BLaER1 (cell line): ENCODE results near the gene ARID3A.
"Not testable (repeated sequence)": the region's sequence is repeated elsewhere in the genome, so short reads cannot be mapped to it uniquely, and the experiment has no call there.

Source experiments
- H3K27ac ChIP-seq: shearing (Covaris generic); formaldehyde crosslinking; 2 replicates; pipeline ENCODE4 v1.8.1; 2022
- H3K27me3 ChIP-seq: shearing (Covaris generic); formaldehyde crosslinking; 2 replicates; pipeline ENCODE4 v1.8.1; 2022
- H3K36me3 ChIP-seq: shearing (Covaris generic); formaldehyde crosslinking; 2 replicates; pipeline ENCODE4 v1.8.1; 2022
- H3K4me1 ChIP-seq: shearing (Covaris generic); formaldehyde crosslinking; 2 replicates; pipeline ENCODE4 v1.8.1; 2022
- H3K4me2 ChIP-seq: shearing (Covaris generic); formaldehyde crosslinking; 2 replicates; pipeline ENCODE4 v1.8.1; 2022
- H3K4me3 ChIP-seq: shearing (Covaris generic); formaldehyde crosslinking; 2 replicates; pipeline ENCODE4 v1.8.1; 2022
- H3K9ac ChIP-seq: shearing (Covaris generic); formaldehyde crosslinking; 2 replicates; pipeline ENCODE4 v1.8.1; 2022
- H3K9me3 ChIP-seq: shearing (Covaris generic); formaldehyde crosslinking; 2 replicates; pipeline ENCODE4 v1.8.1; 2022
- H4K20me1 ChIP-seq: shearing (Covaris generic); formaldehyde crosslinking; 2 replicates; pipeline ENCODE4 v1.8.1; 2022
- Cebpa-rat ChIP-seq: shearing (Covaris generic); IDR thresholded peaks from 2 replicates; pipeline ENCODE4 v1.8.1; 2022

Gene ARID3A

GRCh38 chr19:1018932-1019615 is 93.2 kb downstream of the ARID3A start:
- H4K20me1 ChIP-seq: peaks cover 68% of the 10 kb centered on the region
- H3K9me3 ChIP-seq: no peaks in the 10 kb centered on the region
- H3K9ac ChIP-seq: peak overlapping the region; percentile 99
- peaks cover 55% of the 10 kb centered on the region for H3K4me1 ChIP-seq
- peaks cover 49% of the 10 kb centered on the region for H3K36me3 ChIP-seq
- TF ChIP-seq Cebpa-rat: no peak
- H3K4me3 ChIP-seq: peak overlapping the region; percentile 99
- H3K4me2 ChIP-seq: peak overlapping the region; percentile 99
- H3K27ac ChIP-seq: peak overlapping the region; percentile 98
- H3K27me3 ChIP-seq: no peaks in the 10 kb centered on the region

DNA sequence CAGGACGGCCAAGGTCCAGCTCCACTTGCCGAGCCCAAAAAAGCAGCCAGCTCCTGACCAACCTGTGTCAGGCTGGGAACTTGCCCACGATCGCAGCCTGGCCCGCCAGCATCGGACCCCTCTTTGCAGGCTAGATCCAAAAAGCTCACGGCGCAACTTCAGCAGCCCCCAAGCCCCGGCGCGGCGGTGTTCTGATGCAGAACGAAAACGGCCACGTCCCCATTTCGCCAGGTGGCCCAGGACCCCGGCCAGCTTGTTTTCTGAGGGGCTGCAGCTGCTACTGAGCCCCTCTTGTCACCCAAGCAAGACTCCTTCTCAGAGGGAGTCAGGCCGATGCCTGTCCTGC is 93.8 kb downstream of the ARID3A start:
- Histone ChIP-seq H3K36me3 (peaks cover 43% of the 10 kb centered on the region), H3K4me3 (peak overlapping the region; percentile 99), H3K27me3 (no peaks in the 10 kb centered on the region), H3K4me1 (peaks cover 55% of the 10 kb centered on the region), H3K4me2 (peak overlapping the region; percentile 99), H3K9me3 (no peaks in the 10 kb centered on the region), H4K20me1 (peaks cover 63% of the 10 kb centered on the region), H3K27ac (peak overlapping the region; percentile 98), H3K9ac (peak overlapping the region; percentile 99)
- no peak for TF ChIP-seq Cebpa-rat

- Histone ChIP-seq H3K4me1 (peaks cover 55% of the 10 kb centered on the region), H3K4me3 (peak overlapping the region; percentile 99), H3K4me2 (peak overlapping the region; percentile 99), H3K27ac (peak overlapping the region; percentile 98), H4K20me1 (peaks cover 56% of the 10 kb centered on the region), H3K9me3 (no peaks in the 10 kb centered on the region), H3K36me3 (peaks cover 37% of the 10 kb centered on the region), H3K9ac (peak overlapping the region; percentile 99), H3K27me3 (no peaks in the 10 kb centered on the region)
- no peak for TF ChIP-seq Cebpa-rat
These were observed 94.4 kb downstream of the ARID3A start for GRCh38 chr19:1019980-1020867.

GRCh38 chr19:1020868-1021425 is 95.1 kb downstream of the ARID3A start, which contains the start of gene TMEM259:
Gene TMEM259 (minus strand): TSS chr19:1021123. CDS start chr19:1020996, 127 bp downstream.
- Histone ChIP-seq H3K36me3 (peaks cover 31% of the 10 kb centered on the region), H3K4me1 (peaks cover 58% of the 10 kb centered on the region), H3K27ac (peak within 1 kb of the TSS; percentile 98), H3K4me2 (peak within 1 kb of the TSS; percentile 99), H3K27me3 (peaks cover 2% of the 10 kb centered on the region), H3K9me3 (no peaks in the 10 kb centered on the region), H4K20me1 (peaks cover 49% of the 10 kb centered on the region), H3K9ac (peak within 1 kb of the TSS; percentile 99), H3K4me3 (peak within 1 kb of the TSS; percentile 99)
- TF ChIP-seq Cebpa-rat: no peak

GRCh38 chr19:1023883-1024188 is 98.0 kb downstream of the ARID3A start:
- not testable (repeated sequence) for H3K36me3 ChIP-seq, H3K4me2 ChIP-seq, H3K4me3 ChIP-seq, H3K27ac ChIP-seq, H3K9me3 ChIP-seq, H3K9ac ChIP-seq
- peaks cover 31% of the 10 kb centered on the region for H3K27me3 ChIP-seq
- H3K4me1 ChIP-seq: peaks cover 58% of the 10 kb centered on the region
- peaks cover 32% of the 10 kb centered on the region for H4K20me1 ChIP-seq

DNA sequence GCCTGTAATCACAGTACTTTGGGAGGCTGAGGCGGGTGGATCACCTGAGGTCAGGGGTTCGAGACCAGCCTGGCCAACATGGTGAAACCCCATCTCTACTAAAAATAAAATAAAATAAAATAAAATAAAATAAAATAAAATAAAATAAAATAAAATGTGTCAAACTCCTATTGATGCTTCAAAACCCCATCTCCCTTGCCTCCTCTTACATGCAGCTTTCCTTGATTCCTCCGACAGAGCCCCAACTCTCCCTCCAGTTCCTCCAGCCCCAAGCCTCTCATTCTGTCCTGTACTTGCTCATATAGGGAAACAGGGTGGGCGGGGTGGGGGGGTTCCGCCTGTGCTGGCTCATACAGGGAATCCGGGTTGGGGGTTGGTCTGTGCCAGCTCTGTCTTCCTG is 99.2 kb downstream of the ARID3A start:
- H3K36me3 ChIP-seq, H3K9me3 ChIP-seq, H3K9ac ChIP-seq, H3K4me2 ChIP-seq, H3K4me3 ChIP-seq, H3K27ac ChIP-seq: not testable (repeated sequence)
- Histone ChIP-seq H3K27me3 (peaks cover 43% of the 10 kb centered on the region), H3K4me1 (peaks cover 48% of the 10 kb centered on the region), H4K20me1 (peaks cover 19% of the 10 kb centered on the region)
